IMR-90 (cell line): ENCODE results near the gene STIM1. TPM values are rescaled to one million over a fixed set of nuclear protein-coding genes. Genes with fewer than 3 reads are reported as not detected.

Source experiments
- ATAC-seq: fragments of 200-7000 bp; cut with Tn5 transposase; 2 replicates; pipeline ENCODE4 v1.9.1; 2020; ENCODE audit warnings: low read depth, mild to moderate bottlenecking, moderate library complexity
- BruUV-seq: library from RNA; stranded (reverse); fragments of 400-500 nt; replicated peaks from 2 replicates; lab custom pipeline; 2021; lab: Mats Ljungman, UMichigan
- CTCF ChIA-PET: fragments of 300-600 bp; formaldehyde crosslinking; extraction: SDS; loops from one replicate; lab custom pipeline; 2021; ENCODE audit warnings: antibody characterized with exemption; lab: Yijun Ruan, JAX
- POLR2A ChIA-PET: fragments of 300-600 bp; sonication (Branson Sonifier 250); formaldehyde crosslinking; loops from one replicate; lab custom pipeline; 2022; ENCODE audit warnings: antibody characterized with exemption; ENCODE audit not compliant: unreplicated experiment; lab: Charles Lee
- DNase-seq: peaks from one replicate; pipeline ENCODE4 v3.0.0; 2013
- H2AFZ ChIP-seq: replicated peaks from 2 replicates; pipeline ENCODE3; 2013; ENCODE audit warnings: low read length, mild to moderate bottlenecking; ENCODE audit not compliant: poor library complexity
- H2AK5ac ChIP-seq: 2 replicates; pipeline ENCODE4 v1.6.1; 2013; ENCODE audit warnings: low read depth, low read length, inconsistent platforms
- H2AK9ac ChIP-seq: replicated peaks from 2 replicates; pipeline ENCODE3; 2013; ENCODE audit warnings: mild to moderate bottlenecking, low read depth, low read length, moderate library complexity; ENCODE audit not compliant: poor library complexity
- H2BK120ac ChIP-seq: 2 replicates; pipeline ENCODE4 v1.6.1; 2013; ENCODE audit warnings: low read depth, low read length, inconsistent platforms
- H2BK15ac ChIP-seq: 3 replicates; pipeline ENCODE4 v1.6.1; 2013; ENCODE audit warnings: low read depth, low read length, inconsistent platforms
- H2BK20ac ChIP-seq: 2 replicates; pipeline ENCODE4 v1.6.1; 2013; ENCODE audit warnings: low read depth, mild to moderate bottlenecking, inconsistent platforms, low read length, moderate library complexity
- H2BK5ac ChIP-seq: 2 replicates; pipeline ENCODE4 v1.6.1; 2013; ENCODE audit warnings: mild to moderate bottlenecking, low read depth, low read length, inconsistent platforms; ENCODE audit not compliant: poor library complexity, severe bottlenecking
- H3K14ac ChIP-seq: replicated peaks from 2 replicates; pipeline ENCODE4 v1.6.1; 2013; ENCODE audit warnings: low read depth, low read length, inconsistent platforms
- H3K18ac ChIP-seq: 2 replicates; pipeline ENCODE4 v1.6.1; 2013; ENCODE audit warnings: low read depth, low read length, control low read depth
- H3K23ac ChIP-seq: 2 replicates; pipeline ENCODE4 v1.6.1; 2013; ENCODE audit warnings: low read depth, low read length, inconsistent platforms
- H3K27ac ChIP-seq: 2 replicates; pipeline ENCODE4 v1.5.1; 2013; ENCODE audit warnings: mild to moderate bottlenecking, control low read depth, low read length; ENCODE audit not compliant: insufficient read depth
- H3K27me3 ChIP-seq: 2 replicates; pipeline ENCODE4 v1.6.1; 2013; ENCODE audit warnings: low read length; ENCODE audit not compliant: control insufficient read depth, insufficient read depth
- H3K36me3 ChIP-seq: 2 replicates; pipeline ENCODE4 v1.6.1; 2013; ENCODE audit warnings: low read length, mixed read lengths; ENCODE audit not compliant: control insufficient read depth, insufficient read depth
- H3K4ac ChIP-seq: 2 replicates; pipeline ENCODE4 v1.6.1; 2013; ENCODE audit warnings: low read depth, low read length, inconsistent platforms
- H3K4me1 ChIP-seq: 2 replicates; pipeline ENCODE4 v1.6.1; 2013; ENCODE audit warnings: low read length, mixed read lengths; ENCODE audit not compliant: control insufficient read depth, insufficient read depth
- H3K4me2 ChIP-seq: 2 replicates; pipeline ENCODE4 v1.6.1; 2013; ENCODE audit warnings: low read depth, mild to moderate bottlenecking, control low read depth, low read length, moderate library complexity
- H3K4me3 ChIP-seq: 2 replicates; pipeline ENCODE4 v1.5.1; 2013; ENCODE audit warnings: low read depth, mild to moderate bottlenecking, control low read depth, low read length, moderate library complexity; ENCODE audit not compliant: insufficient read depth
- H3K56ac ChIP-seq: 2 replicates; pipeline ENCODE4 v1.6.1; 2013; ENCODE audit warnings: low read length, inconsistent platforms; ENCODE audit not compliant: insufficient read depth; ENCODE audit errors: extremely low read depth
- H3K79me1 ChIP-seq, 2 experiments: 2 replicates each; pipeline ENCODE4 v1.6.1; 2013; ENCODE audit warnings: low read length in 2 of 2, inconsistent platforms in 1 of 2, low read depth in 1 of 2
- H3K9ac ChIP-seq: 2 replicates; pipeline ENCODE4 v1.6.1; 2013; ENCODE audit warnings: low read depth, low read length, control low read depth
- H3K9me1 ChIP-seq: 2 replicates; pipeline ENCODE4 v1.6.1; 2013; ENCODE audit warnings: low read length, inconsistent platforms; ENCODE audit not compliant: insufficient read depth
- H3K9me3 ChIP-seq: 2 replicates; pipeline ENCODE4 v1.6.1; 2013; ENCODE audit warnings: low read length; ENCODE audit not compliant: control insufficient read depth, insufficient read depth
- H4K20me1 ChIP-seq: 2 replicates; pipeline ENCODE4 v1.6.1; 2013; ENCODE audit warnings: low read length, inconsistent platforms; ENCODE audit not compliant: insufficient read depth
- H4K5ac ChIP-seq: 2 replicates; pipeline ENCODE4 v1.6.1; 2013; ENCODE audit warnings: mild to moderate bottlenecking, low read depth, low read length, control low read depth
- H4K8ac ChIP-seq, 2 experiments: 2 replicates each; pipeline ENCODE4 v1.6.1; 2013; ENCODE audit warnings: low read depth in 2 of 2, low read length in 2 of 2, control low read depth in 1 of 2, inconsistent platforms in 1 of 2
- H4K91ac ChIP-seq: 2 replicates; pipeline ENCODE4 v1.6.1; 2013; ENCODE audit warnings: low read depth, low read length, inconsistent platforms; ENCODE audit not compliant: insufficient read depth
- BHLHE40 ChIP-seq: fragments of 150-350 bp; IDR thresholded peaks from 2 replicates; pipeline ENCODE4 v1.6.1; 2016; ENCODE audit warnings: mild to moderate bottlenecking, low read depth, low read length
- MAFK ChIP-seq: IDR thresholded peaks from 2 replicates; pipeline ENCODE4 v1.6.1; 2012; ENCODE audit warnings: low read depth, low read length, improper control_type of control experiment
- RFX5 ChIP-seq: IDR thresholded peaks from 2 replicates; pipeline ENCODE4 v1.8.0; 2012; ENCODE audit warnings: low read depth, mild to moderate bottlenecking, low read length, moderate library complexity
- SMC3 ChIP-seq: fragments of 150-350 bp; IDR thresholded peaks from 2 replicates; pipeline ENCODE4 v1.6.1; 2016; ENCODE audit warnings: low read depth, mild to moderate bottlenecking, antibody characterized with exemption, low read length, moderate library complexity
- dilution Hi-C: fragments of 300-500 bp; cut with HindIII; formaldehyde crosslinking; loops from one replicate; pipeline ENCODE4 v1.14.3; 2018; ENCODE audit warnings: low sequenced_read_pairs; ENCODE audit not compliant: unreplicated experiment
- in situ Hi-C: fragments of 300-500 bp; cut with MboI; formaldehyde crosslinking; loops from 3 replicates; pipeline ENCODE4 v1.14.3; 2019; ENCODE audit warnings: low sequenced_read_pairs, inconsistent platforms, mixed read lengths
- intact Hi-C: fragments of 100-400 bp; cut with micrococcal nuclease; formaldehyde crosslinking; loops from 2 replicates; pipeline ENCODE4 v1.10.0; 2022
- polyA plus RNA-seq, 3 experiments: library from polyadenylated mRNA; depleted of rRNA; stranded (reverse); fragments of >200 nt; gene quantifications; 2 replicates each; pipeline ENCODE4 v1.2.3, GENCODE V29; 2012; ENCODE audit warnings: low replicate concordance in 1 of 3
- total RNA-seq: library from RNA; depleted of rRNA; stranded (reverse); fragments of >200 nt; gene quantifications from 2 replicates; pipeline ENCODE4 v1.2.3, GENCODE V29; 2012

The STIM1 gene
- total and polyA plus RNA-seq, 2 of the 4 experiments (the other 2 are of a cell fraction): 17.9 to 23.0 TPM

- H2BK15ac ChIP-seq: peak overlapping the region; percentile 84; the same call in 2 of the 3 replicates
- H3K4me2 ChIP-seq: peak overlapping the region; percentile 36; the same call in 1 of the 2 replicates
- no peak overlapping the region for H3K56ac ChIP-seq
- TF ChIP-seq MAFK (no peak), SMC3 (no peak), BHLHE40 (no peak), RFX5 (no peak)
- in situ Hi-C loops (no loop called here), intact Hi-C loops (no loop called here), dilution Hi-C loops (no loop called here)
- no peak overlapping the region for H4K5ac ChIP-seq
- peak overlapping the region; percentile 57; the same call in 1 of the 2 replicates for H2BK120ac ChIP-seq
- peaks cover 15% of the 10 kb centered on the region for H3K36me3 ChIP-seq
- H3K4ac ChIP-seq: peak overlapping the region; percentile 71; the same call in 1 of the 2 replicates
- H4K91ac ChIP-seq: peak overlapping the region; percentile 48; the same call in 1 of the 2 replicates
- no peak overlapping the region for H3K9ac ChIP-seq
- ChIA-PET CTCF (no interaction called here), POLR2A (no interaction called here)
- no peak overlapping the region for H3K27ac ChIP-seq
- DNase-seq (peak; percentile 64), ATAC-seq (peak; percentile 77)
- H3K9me1 ChIP-seq: 0 out of 2 replicates have a peak, but pooled peaks cover 2% of the 10 kb centered on the region
- H3K14ac ChIP-seq: peak overlapping the region; percentile 91
- no peak overlapping the region for H2AK9ac ChIP-seq
- no peaks in the 10 kb centered on the region for H4K20me1 ChIP-seq
- H2AFZ ChIP-seq: no peak overlapping the region
- H3K4me3 ChIP-seq: no peak overlapping the region
- peak overlapping the region in 1 of 2 experiments; percentile 72; a peak in 1 of 4 replicates for H4K8ac ChIP-seq
- peaks cover 4% of the 10 kb centered on the region; the same call in 1 of the 2 replicates for H3K4me1 ChIP-seq
- H3K27me3 ChIP-seq: no peaks in the 10 kb centered on the region
- no TSS peak for BruUV-seq
- no peak overlapping the region for H2AK5ac ChIP-seq
- H3K23ac ChIP-seq: peak overlapping the region; percentile 82; the same call in 1 of the 2 replicates
- peak overlapping the region; percentile 78; the same call in 1 of the 2 replicates for H2BK20ac ChIP-seq
- peak overlapping the region; percentile 53 for H2BK5ac ChIP-seq
- peaks cover 3 to 13% of the 10 kb centered on the region in 2 experiments for H3K79me1 ChIP-seq
- peak overlapping the region; percentile 37; the same call in 1 of the 2 replicates for H3K18ac ChIP-seq
- H3K9me3 ChIP-seq: 0 out of 2 replicates have a peak, but pooled peaks cover under 1% of the 10 kb centered on the region
Measured at GRCh38 chr11:4134806-4135205, 279.3 kb downstream of the STIM1 start.
